ENCODE results near the gene THUMPD2. TPM values are rescaled to one million over a fixed set of nuclear protein-coding genes. Genes with fewer than 3 reads are reported as not detected.

THUMPD2 gene
- total RNA-seq, 5 donors from 2014 or later (not counting 1 experiment from before 2014, with no cell fraction given) = 7.9 to 12.0 (median 11.8) TPM

DNA sequence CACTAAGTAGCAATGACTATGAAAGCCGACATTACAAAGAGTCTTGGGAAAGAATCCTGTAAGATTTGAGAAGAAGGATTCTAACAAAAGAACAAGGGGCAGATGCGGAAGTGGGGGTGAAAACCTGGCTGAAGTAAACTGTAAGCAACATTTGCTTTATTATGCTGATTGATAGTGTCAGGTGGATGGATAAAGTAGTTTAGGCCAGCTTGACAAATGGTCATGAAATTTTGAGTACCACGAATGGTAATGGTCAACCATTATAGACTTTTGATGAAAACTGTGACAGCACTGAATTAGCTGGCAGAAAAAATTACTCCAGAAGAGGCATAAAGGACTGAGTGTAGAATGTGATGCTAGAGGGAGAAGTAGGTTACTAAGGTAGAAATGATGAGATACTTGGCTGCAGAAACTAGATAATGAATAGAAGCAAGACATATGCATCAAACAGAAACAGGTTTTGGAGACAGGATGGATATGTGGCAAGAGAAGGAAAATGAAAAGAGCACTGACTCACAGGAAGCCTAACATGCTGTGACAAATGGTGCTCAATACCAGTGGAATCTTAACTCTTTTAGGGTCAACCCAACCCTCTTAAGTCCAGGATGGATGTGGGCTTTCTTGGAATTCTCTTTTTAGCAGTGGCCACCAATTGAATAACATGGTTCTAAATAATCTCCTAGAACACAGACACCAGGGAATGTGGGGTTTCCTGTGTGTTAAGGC lies 6.8 kb downstream of the THUMPD2 start:
- 89% methylated on average over 3 of the region's 3 CpGs for WGBS (ENCODE audit: insufficient coverage)
- H3K9me3 Mint-ChIP-seq = no peaks in the 10 kb centered on the region
- Histone ChIP-seq H3K9me3 (no peaks in the 10 kb centered on the region), H3K36me3 (ENCODE audit: control insufficient read depth in 2 of 2, extremely low read depth in 1 of 2, insufficient read depth in 1 of 2, low read length in 1 of 2) (peaks cover 0 to 9% of the 10 kb centered on the region in 2 donors), H3K27me3 (replicated peaks in 1 of 2; ENCODE audit: control insufficient read depth in 2 of 2, extremely low read depth in 1 of 2, insufficient read depth in 2 of 2, low read length in 1 of 2) (no peaks in the 10 kb centered on the region), H3K4me3 (ENCODE audit: control insufficient read depth in 1 of 2, extremely low read depth in 1 of 2, low read length in 1 of 2) (no peak overlapping the region), H3K27ac (ENCODE audit: low read length) (no peak overlapping the region), H3K4me1 (ENCODE audit: control insufficient read depth in 1 of 2, extremely low read depth in 1 of 2, insufficient read depth in 2 of 2, low read length in 2 of 2) (peaks cover 3 to 4% of the 10 kb centered on the region in 2 experiments)
- CTCF ChIA-PET = interaction anchor here in 1 of 2 donors (0.6 kb wide), 1 partner anchor 730 kb away, joined by 4 read pairs; no protein-coding TSS in a partner anchor
- peak in 1 of 4 experiments; percentile 6 for ATAC-seq (replicated peaks in 1 of 4)
- POLR2A ChIA-PET = no interaction called here
- no peaks in the 10 kb centered on the region for H3K27me3 Mint-ChIP-seq
- no peak overlapping the region for H3K4me3 Mint-ChIP-seq
- peaks cover 24% of the 10 kb centered on the region for H3K36me3 Mint-ChIP-seq
- no peak for DNase-seq
- no peak overlapping the region for H3K27ac Mint-ChIP-seq
- H3K4me1 Mint-ChIP-seq = peaks cover 42 to 50% (median 45%) of the 10 kb centered on the region in 3 donors

DNA sequence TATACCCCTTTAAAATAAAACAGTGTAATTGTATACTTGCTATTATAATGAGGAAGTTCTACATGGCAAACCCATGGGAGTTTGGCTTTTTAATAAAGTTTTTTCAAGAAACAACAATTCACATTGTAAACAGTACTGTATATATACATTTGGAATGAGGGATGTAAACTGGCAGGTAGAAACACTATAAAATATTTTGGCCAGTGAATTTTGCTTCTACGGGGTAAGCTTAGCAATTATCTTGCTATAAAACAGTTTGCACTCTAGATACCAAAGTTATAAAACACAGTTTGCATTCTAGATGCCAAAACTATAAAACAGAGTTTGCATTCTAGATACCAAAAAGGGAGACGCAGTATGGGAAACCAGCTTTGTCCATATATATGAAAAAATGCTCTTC lies 16.6 kb downstream of the THUMPD2 start:
- Mint-ChIP-seq H3K27ac (no peak overlapping the region), H3K36me3 (peaks cover 72% of the 10 kb centered on the region), H3K4me1 (peaks cover 0 to 1% (median 0%) of the 10 kb centered on the region in 3 donors), H3K4me3 (no peak overlapping the region), H3K27me3 (no peaks in the 10 kb centered on the region), H3K9me3 (no peaks in the 10 kb centered on the region)
- ChIA-PET POLR2A (no interaction called here), CTCF (no interaction called here)
- ATAC-seq (replicated peaks in 1 of 4) (no peak), DNase-seq (no peak)
- no peak overlapping the region for H3K27ac ChIP-seq (ENCODE audit: low read length)
- H3K4me1 ChIP-seq (ENCODE audit: control insufficient read depth in 1 of 2, extremely low read depth in 1 of 2, insufficient read depth in 2 of 2, low read length in 2 of 2) = no peaks in the 10 kb centered on the region
- peaks cover 0 to 34% of the 10 kb centered on the region in 2 donors for H3K36me3 ChIP-seq (ENCODE audit: control insufficient read depth in 2 of 2, extremely low read depth in 1 of 2, insufficient read depth in 1 of 2, low read length in 1 of 2)
- H3K27me3 ChIP-seq (replicated peaks in 1 of 2; ENCODE audit: control insufficient read depth in 2 of 2, extremely low read depth in 1 of 2, insufficient read depth in 2 of 2, low read length in 1 of 2) = no peaks in the 10 kb centered on the region
- WGBS (ENCODE audit: insufficient coverage) = no CpG with 5 or more reads among the region's 2 CpGs
- no peak overlapping the region for H3K4me3 ChIP-seq (ENCODE audit: control insufficient read depth in 1 of 2, extremely low read depth in 1 of 2, low read length in 1 of 2)
- no peaks in the 10 kb centered on the region for H3K9me3 ChIP-seq

DNA sequence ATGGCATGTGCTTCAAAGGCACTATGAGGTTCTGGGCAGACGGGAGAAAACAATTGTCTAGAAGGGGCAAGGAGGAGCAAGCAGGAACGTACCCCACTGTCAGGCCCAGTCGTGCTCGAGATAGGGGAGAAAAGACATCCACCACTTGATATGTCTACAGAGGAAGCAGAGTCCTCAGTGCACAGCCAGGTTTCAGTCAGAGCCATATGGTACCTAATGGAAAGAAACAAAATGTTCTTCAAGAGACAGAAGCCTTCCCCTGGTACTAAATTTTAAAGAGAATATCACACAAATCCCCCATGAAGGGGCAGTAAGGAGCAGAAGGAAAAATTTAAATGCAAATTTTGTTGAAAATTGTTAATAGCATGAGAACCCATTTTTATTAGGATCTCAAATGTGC lies 21.9 kb downstream of the THUMPD2 start:
- H3K9me3 ChIP-seq = no peaks in the 10 kb centered on the region
- H3K27me3 ChIP-seq (replicated peaks in 1 of 2; ENCODE audit: control insufficient read depth in 2 of 2, extremely low read depth in 1 of 2, insufficient read depth in 2 of 2, low read length in 1 of 2) = no peaks in the 10 kb centered on the region
- no peaks in the 10 kb centered on the region for H3K4me1 ChIP-seq (ENCODE audit: control insufficient read depth in 1 of 2, extremely low read depth in 1 of 2, insufficient read depth in 2 of 2, low read length in 2 of 2)
- peaks cover 0 to 60% of the 10 kb centered on the region in 2 donors for H3K36me3 ChIP-seq (ENCODE audit: control insufficient read depth in 2 of 2, extremely low read depth in 1 of 2, insufficient read depth in 1 of 2, low read length in 1 of 2)
- no peak for DNase-seq
- ChIA-PET CTCF (no interaction called here), POLR2A (no interaction called here)
- no peak overlapping the region for H3K27ac ChIP-seq (ENCODE audit: low read length)
- ATAC-seq (replicated peaks in 1 of 4) = no peak
- H3K27me3 Mint-ChIP-seq = no peaks in the 10 kb centered on the region
- H3K4me1 Mint-ChIP-seq = peaks cover 0 to 1% (median 0%) of the 10 kb centered on the region in 3 donors
- H3K27ac Mint-ChIP-seq = no peak overlapping the region
- H3K9me3 Mint-ChIP-seq = no peaks in the 10 kb centered on the region
- H3K36me3 Mint-ChIP-seq = peaks cover 77% of the 10 kb centered on the region
- WGBS (ENCODE audit: insufficient coverage) = 100% methylated on average over 1 of the region's 4 CpGs
- H3K4me3 Mint-ChIP-seq = no peak overlapping the region
- no peak overlapping the region for H3K4me3 ChIP-seq (ENCODE audit: control insufficient read depth in 1 of 2, extremely low read depth in 1 of 2, low read length in 1 of 2)

DNA sequence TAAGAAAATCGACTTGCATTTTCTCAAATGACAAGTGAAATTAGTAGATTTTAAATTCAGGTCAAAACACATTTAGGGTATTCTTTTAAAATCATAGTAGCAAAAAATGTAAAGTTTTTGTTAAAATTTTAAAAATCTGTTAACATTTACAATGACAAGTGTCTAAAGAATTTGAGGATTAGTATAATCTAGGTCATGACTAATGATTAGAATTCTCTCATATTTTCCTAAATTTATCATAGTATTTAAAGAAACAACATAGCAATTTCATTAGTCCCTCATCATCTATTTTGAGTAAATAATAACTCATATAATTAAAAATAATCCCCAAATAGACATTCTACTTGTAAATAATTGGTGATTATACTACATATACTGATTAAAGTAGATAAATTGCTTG lies 23.6 kb downstream of the THUMPD2 start:
- H3K4me3 Mint-ChIP-seq = no peak overlapping the region
- H3K9me3 Mint-ChIP-seq = no peaks in the 10 kb centered on the region
- no peaks in the 10 kb centered on the region for H3K27me3 Mint-ChIP-seq
- no peak overlapping the region for H3K4me3 ChIP-seq (ENCODE audit: control insufficient read depth in 1 of 2, extremely low read depth in 1 of 2, low read length in 1 of 2)
- no peaks in the 10 kb centered on the region for H3K27me3 ChIP-seq (replicated peaks in 1 of 2; ENCODE audit: control insufficient read depth in 2 of 2, extremely low read depth in 1 of 2, insufficient read depth in 2 of 2, low read length in 1 of 2)
- H3K27ac Mint-ChIP-seq = no peak overlapping the region
- no CpG with 5 or more reads among the region's 1 CpG for WGBS (ENCODE audit: insufficient coverage)
- ATAC-seq (replicated peaks in 1 of 4) (no peak), DNase-seq (no peak)
- H3K27ac ChIP-seq (ENCODE audit: low read length) = no peak overlapping the region
- no peaks in the 10 kb centered on the region for H3K4me1 Mint-ChIP-seq
- H3K36me3 Mint-ChIP-seq = peaks cover 73% of the 10 kb centered on the region
- ChIA-PET POLR2A (no interaction called here), CTCF (no interaction called here)
- no peaks in the 10 kb centered on the region for H3K4me1 ChIP-seq (ENCODE audit: control insufficient read depth in 1 of 2, extremely low read depth in 1 of 2, insufficient read depth in 2 of 2, low read length in 2 of 2)
- H3K9me3 ChIP-seq = no peaks in the 10 kb centered on the region
- peaks cover 0 to 63% of the 10 kb centered on the region in 2 donors for H3K36me3 ChIP-seq (ENCODE audit: control insufficient read depth in 2 of 2, extremely low read depth in 1 of 2, insufficient read depth in 1 of 2, low read length in 1 of 2)

DNA sequence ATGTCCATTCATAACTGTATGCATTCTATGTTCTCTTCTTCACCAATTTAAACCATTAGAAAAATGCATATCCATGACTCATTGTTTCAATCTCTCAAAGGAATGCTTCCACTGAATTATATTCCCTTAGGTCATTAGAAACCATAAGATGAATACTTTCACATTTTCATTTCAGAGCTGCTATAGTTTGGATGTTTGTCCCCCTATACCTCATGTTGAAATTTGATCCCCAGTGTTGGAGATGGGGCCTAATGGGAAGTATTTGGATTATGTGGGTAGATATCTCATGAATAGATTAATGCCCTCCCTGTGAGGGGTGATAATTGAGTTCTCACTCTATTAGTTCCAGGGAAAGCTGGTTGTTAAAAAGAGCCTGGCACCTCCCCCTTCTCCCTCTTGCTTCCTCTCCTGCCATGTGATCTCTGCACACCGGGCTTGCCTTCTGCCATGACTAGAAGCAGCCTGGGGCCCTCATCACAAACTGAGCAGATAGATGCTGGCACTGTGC lies 35.7 kb downstream of the THUMPD2 start:
- Histone ChIP-seq H3K9me3 (no peaks in the 10 kb centered on the region), H3K4me3 (ENCODE audit: control insufficient read depth in 1 of 2, extremely low read depth in 1 of 2, low read length in 1 of 2) (no peak overlapping the region), H3K27me3 (replicated peaks in 1 of 2; ENCODE audit: control insufficient read depth in 2 of 2, extremely low read depth in 1 of 2, insufficient read depth in 2 of 2, low read length in 1 of 2) (no peaks in the 10 kb centered on the region), H3K4me1 (ENCODE audit: control insufficient read depth in 1 of 2, extremely low read depth in 1 of 2, insufficient read depth in 2 of 2, low read length in 2 of 2) (no peaks in the 10 kb centered on the region), H3K27ac (ENCODE audit: low read length) (no peak overlapping the region), H3K36me3 (ENCODE audit: control insufficient read depth in 2 of 2, extremely low read depth in 1 of 2, insufficient read depth in 1 of 2, low read length in 1 of 2) (peaks cover 0 to 26% of the 10 kb centered on the region in 2 donors)
- Mint-ChIP-seq H3K27me3 (no peaks in the 10 kb centered on the region), H3K36me3 (peaks cover 64% of the 10 kb centered on the region), H3K27ac (no peak overlapping the region), H3K9me3 (no peaks in the 10 kb centered on the region), H3K4me1 (no peaks in the 10 kb centered on the region), H3K4me3 (no peak overlapping the region)
- ChIA-PET POLR2A (interaction anchor here in 1 of 2 donors (0.6 kb wide), 1 partner anchor 11 kb away, joined by 3 read pairs; no protein-coding TSS in a partner anchor), CTCF (no interaction called here)
- no peak for ATAC-seq (replicated peaks in 1 of 4)
- 67% methylated on average over 1 of the region's 1 CpG for WGBS (ENCODE audit: insufficient coverage)
- no peak for DNase-seq

DNA sequence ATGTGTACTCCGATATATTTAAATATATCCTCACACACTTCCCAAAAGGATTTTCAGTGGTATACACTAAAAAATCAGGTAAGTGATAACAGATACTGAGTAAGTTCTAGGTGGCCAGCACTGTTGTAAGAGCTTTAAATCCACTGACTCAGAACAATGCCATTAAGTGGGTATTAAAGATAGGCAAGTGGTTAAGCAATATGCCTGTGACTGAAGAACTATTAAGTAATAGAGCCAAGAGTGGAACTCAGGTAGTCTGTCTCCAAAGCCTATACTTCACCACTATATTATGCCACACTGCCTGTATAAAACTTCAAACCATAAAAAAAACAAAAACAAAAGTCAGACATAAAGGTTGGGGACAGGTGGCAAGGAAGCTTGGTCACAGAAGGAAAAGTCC lies 37.2 kb downstream of the THUMPD2 start:
- ChIA-PET CTCF (interaction anchor here in 1 of 2 donors (1.2 kb wide), 1 partner anchor 12 kb away, joined by 4 read pairs; no protein-coding TSS in a partner anchor), POLR2A (no interaction called here)
- Mint-ChIP-seq H3K4me1 (no peaks in the 10 kb centered on the region), H3K9me3 (no peaks in the 10 kb centered on the region), H3K27ac (no peak overlapping the region), H3K4me3 (no peak overlapping the region), H3K36me3 (peaks cover 66% of the 10 kb centered on the region), H3K27me3 (no peaks in the 10 kb centered on the region)
- H3K27ac ChIP-seq (ENCODE audit: low read length) = no peak overlapping the region
- no peak for ATAC-seq (replicated peaks in 1 of 4)
- no peak for DNase-seq
- H3K27me3 ChIP-seq (replicated peaks in 1 of 2; ENCODE audit: control insufficient read depth in 2 of 2, extremely low read depth in 1 of 2, insufficient read depth in 2 of 2, low read length in 1 of 2) = no peaks in the 10 kb centered on the region
- no peak overlapping the region for H3K4me3 ChIP-seq (ENCODE audit: control insufficient read depth in 1 of 2, extremely low read depth in 1 of 2, low read length in 1 of 2)
- H3K9me3 ChIP-seq = no peaks in the 10 kb centered on the region
- no peaks in the 10 kb centered on the region for H3K4me1 ChIP-seq (ENCODE audit: control insufficient read depth in 1 of 2, extremely low read depth in 1 of 2, insufficient read depth in 2 of 2, low read length in 2 of 2)
- H3K36me3 ChIP-seq (ENCODE audit: control insufficient read depth in 2 of 2, extremely low read depth in 1 of 2, insufficient read depth in 1 of 2, low read length in 1 of 2) = peaks cover 0 to 38% of the 10 kb centered on the region in 2 donors
- WGBS (ENCODE audit: insufficient coverage) = no CpG with 5 or more reads among the region's 1 CpG
